NCI-H187 (cell line): ENCODE results near the gene ATXN1L.
A peak's percentile ranks its signal among the peaks of the same experiment; 100 is the strongest.
"Not testable (repeated sequence)": the region's sequence is repeated elsewhere in the genome, so short reads cannot be mapped to it uniquely, and the experiment has no call there.

Source experiments
- DNase-seq, 2 experiments: peaks; one replicate each; lab custom pipeline; 2025; lab: John Stamatoyannopoulos, UW

ATXN1L gene

DNA sequence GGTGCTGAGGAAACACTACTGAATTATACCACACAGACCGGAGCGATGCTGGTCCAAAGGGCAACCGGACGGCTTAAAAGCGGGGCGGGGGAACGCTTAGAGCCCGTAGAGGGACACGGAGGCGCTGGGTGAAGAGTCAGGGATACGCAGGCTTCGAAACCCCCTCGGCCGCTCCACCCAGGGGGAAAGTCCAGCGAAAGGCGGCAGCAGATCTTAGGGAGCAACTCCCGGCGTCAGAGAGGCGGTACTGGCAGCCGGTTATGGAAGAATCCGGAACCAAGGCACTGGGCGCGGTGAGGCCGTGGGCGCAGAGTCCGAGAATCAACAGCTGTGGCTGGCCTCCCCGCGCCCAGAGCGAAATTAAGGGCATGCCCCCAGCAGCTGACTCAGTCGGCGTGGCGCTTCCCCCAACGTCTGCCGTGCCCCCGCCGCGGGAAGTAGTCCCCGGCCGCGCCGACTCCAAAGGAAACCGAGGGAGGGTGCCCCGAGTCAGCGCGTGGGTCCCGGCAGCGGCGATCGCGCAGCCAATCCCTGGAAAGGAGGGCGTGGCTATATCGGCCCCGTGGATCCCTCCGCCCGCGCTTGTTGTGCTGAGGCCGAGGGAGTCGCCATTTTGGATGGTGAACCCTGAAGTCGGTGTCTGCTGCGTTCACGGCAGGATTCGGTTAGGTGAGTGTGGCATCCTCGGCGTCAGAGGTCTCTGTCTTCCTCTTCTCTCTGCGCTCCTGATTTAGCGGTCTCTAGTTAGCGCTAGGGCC is 49.3 kb downstream of the ATXN1L start, which contains the start of gene IST1:
IST1 (plus strand) TSS at position 611 of the 758 bp plus-strand sequence. CDS start 20,110 bp downstream, outside the sequence.
- DNase-seq = peak; percentile 62 to 87

DNA sequence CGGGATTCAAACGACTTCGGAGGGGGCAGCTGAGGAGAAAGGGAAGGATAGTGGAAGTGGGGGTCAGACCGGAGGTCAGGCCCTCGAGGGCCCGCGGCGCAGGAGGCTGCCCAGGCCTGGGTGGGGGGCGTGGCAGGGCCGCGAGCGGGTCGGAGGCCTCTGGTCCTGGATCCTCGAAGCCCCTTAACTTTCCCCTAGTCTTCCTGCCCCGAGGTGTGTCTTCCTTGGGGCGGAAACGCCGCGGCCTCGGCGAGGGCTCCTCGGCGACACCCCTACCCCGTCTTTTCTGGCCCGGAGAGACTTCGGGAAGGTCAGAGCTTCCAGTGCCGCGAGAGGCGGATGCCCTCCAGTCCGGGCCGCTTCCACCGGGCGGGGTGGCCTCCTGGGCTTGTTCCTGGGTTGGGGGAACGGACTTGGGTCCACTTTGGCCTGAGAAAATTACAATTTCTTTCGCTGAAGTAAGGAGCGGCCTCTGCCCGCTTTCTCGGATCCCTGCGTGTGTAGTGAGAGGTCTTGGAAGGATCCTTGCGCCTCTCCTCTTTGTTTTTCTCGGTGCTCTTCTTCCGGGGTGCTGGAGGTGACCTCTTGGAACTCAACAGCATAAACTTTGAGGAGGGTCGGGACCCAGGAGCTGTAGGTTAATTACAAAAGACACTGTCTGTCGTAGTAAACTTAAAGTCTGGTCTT is 50.0 kb downstream of the ATXN1L start:
- DNase-seq = no peak

DNA sequence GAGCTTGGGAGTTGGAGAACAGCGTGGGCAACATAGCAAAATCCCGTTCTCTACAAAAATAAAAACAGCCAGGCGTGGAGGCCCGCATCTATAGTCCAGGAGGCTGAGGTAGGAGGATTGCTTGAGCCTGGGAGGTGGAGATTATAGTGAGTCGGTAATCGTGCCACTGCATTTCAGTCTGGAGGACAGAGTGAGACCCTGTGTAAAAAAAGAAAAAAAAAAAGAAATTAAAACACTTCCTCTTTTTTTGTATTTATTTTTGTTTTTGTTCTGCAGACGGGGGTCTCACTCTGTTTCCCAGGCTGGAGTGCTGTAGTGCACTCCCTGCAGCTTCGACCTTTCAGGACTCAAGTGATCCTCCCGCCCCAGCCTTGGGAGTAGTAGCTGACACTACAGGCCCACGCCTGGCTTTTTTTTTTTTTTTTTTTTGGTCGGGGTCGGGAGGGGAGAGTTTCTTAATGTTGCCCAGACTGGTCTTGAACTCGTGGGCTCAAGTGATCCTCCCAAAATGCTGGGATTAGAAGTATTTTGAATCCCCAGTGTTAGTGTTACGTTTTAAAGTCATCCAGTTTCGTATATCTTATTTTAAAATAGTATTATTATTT is 51.1 kb downstream of the ATXN1L start:
- no peak for DNase-seq

DNA sequence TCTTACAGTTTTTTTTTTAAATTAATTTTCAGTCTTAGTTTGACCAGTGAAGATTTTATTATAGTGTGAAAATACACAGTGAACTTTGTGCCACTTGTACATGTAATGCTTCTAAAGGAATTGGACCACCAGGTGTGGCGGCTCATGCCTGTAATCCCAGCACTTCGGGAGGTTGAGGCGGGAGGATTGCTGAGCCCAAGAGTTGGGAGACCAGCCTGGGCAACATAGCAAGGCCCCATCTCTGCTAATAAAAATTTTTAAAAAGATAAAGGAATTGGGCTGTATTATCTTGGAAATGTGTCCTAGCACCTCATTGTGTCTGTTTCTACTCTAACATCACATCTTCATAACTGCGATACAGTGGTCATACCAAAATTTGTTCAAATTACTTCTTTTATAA is 53.4 kb downstream of the ATXN1L start:
- DNase-seq = no peak

DNA sequence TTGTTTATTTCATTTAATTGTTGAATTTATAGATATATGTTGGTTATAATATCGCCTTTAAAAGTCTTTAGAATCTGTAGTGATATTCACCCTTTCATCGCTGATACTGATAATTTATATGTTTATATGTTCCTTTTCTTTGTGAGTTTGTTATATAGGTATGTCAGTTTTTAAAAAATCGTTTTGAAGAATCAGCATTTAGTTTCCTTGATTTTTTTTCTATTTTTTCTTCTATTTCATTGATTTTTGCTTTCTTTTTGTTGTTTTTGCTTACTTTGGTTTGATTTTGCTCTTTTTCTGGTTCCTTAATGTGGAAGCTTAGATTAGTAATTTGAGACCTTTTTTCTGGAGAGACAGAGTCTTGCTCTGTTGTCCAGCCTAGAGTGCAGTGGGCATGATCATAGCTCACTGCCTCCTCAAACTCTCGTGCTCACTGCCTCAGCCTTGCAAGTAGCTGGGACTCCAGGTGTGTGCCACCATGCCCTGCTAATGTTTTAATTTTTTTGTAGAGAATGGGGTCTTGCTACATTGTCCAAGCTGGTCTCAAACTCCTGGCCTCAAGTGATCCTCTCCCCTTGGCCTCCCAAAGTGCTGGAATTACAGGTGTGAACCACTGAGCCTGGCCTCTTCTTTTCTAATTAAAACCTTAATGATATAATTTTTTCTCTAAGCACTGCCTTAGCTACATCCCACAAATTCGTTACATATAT is 57.0 kb downstream of the ATXN1L start:
- no peak for DNase-seq

DNA sequence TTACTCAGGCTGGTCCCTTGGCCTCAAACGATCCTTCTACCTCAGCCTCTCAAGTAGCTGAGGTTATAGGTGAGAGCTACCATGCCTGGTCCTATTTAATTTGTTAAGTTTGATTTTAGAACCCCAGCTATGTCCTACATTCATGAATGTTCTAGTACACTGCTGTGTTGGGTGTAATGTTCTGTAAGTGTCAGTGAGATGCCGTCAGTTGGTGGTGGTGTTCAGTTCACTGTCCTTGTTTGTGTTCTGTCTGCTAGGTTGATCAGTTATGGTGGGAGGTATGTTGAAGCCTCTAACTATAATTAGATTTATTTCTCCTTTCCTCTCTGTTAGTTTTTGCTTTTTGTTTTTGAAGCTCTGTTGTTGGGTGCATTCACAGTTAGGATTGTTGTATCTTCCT is 57.8 kb downstream of the ATXN1L start:
- no peak for DNase-seq

DNA sequence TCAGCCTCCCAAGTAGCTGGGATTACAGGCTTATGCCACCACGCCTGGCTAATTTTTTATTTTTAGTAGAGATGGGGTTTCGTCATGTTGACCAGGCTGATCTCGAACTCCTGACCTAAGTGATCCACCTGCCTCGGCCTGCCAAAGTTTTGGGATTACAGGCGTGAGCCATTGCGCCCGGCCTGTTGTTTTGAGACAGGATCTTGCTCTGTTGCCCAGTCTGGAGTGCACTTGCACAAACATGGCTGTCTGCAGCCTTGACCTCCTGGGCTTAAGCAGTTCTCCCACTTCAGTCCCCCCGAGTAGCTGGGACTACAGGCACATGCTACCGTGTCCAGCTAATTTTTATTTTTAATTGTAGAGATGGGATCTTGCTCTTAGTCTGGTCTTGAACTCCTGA is 58.5 kb downstream of the ATXN1L start:
- no peak for DNase-seq

DNA sequence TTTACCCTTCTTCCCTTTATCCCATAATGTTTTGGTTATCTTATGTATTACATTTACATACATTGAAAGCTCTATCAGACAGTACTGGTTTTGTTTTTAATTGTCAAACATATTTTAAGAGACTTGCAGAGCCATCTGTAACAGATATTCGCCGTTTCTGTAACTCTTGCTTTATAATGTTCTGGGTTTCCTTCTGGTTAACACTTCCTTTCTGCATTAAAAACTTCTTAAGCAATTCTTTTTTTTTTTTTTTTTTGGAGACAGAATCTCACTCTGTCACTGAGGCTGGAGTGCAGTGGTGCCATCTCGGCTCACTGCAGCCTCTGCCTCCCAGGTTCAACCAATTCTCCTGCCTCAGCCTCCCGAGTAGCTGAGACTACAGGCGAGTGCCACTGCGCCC is 60.0 kb downstream of the ATXN1L start:
- not testable (repeated sequence) for DNase-seq
